ENCODE results near the gene TRIM24.

DNA sequence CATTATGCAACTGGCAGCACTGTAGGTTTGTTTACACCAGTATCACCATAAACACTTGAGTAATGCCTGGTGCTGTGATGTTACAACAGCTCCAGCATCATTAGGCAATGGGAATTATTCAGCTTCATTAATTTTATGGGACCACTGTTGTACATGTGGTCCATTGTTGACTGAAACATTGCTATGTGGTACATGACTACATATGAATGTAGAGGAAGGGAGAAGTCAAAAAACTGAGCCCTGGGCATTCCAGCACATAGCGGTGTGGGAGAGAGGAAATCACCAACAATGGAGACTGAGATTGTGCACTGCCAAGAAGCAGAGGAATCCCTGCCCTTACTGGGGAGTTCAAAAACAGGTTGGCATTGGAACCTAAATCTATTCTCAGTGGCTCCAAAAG is 89.0 kb downstream of the TRIM24 start:
- TF ChIP-seq CTCF (IDR thresholded peaks at IDR 0.05) (no peak), EZH2 (IDR thresholded peaks at IDR 0.05) (no peak)

All from neural progenitor cell (in vitro differentiated cells).